GM12801 (cell line): Measurements from ENCODE around the gene PPP2R2B.

ENCODE experiments used
- TF ChIP-seq, protein P1 (sequence below): IDR thresholded peaks from one replicate; pipeline ENCODE4 v1.5.1; 2011; ENCODE audit warnings: control low read depth; ENCODE audit not compliant: insufficient read length; ENCODE audit errors: extremely low read depth

PPP2R2B gene

GRCh38 chr5:146698651-146699050, 179.9 kb downstream of the PPP2R2B start:
- TF ChIP-seq, protein P1, sequence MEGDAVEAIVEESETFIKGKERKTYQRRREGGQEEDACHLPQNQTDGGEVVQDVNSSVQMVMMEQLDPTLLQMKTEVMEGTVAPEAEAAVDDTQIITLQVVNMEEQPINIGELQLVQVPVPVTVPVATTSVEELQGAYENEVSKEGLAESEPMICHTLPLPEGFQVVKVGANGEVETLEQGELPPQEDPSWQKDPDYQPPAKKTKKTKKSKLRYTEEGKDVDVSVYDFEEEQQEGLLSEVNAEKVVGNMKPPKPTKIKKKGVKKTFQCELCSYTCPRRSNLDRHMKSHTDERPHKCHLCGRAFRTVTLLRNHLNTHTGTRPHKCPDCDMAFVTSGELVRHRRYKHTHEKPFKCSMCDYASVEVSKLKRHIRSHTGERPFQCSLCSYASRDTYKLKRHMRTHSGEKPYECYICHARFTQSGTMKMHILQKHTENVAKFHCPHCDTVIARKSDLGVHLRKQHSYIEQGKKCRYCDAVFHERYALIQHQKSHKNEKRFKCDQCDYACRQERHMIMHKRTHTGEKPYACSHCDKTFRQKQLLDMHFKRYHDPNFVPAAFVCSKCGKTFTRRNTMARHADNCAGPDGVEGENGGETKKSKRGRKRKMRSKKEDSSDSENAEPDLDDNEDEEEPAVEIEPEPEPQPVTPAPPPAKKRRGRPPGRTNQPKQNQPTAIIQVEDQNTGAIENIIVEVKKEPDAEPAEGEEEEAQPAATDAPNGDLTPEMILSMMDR: no peak

- TF ChIP-seq, protein P1: no peak
Measured at GRCh38 chr5:146697211-146697610, 181.3 kb downstream of the PPP2R2B start.

DNA sequence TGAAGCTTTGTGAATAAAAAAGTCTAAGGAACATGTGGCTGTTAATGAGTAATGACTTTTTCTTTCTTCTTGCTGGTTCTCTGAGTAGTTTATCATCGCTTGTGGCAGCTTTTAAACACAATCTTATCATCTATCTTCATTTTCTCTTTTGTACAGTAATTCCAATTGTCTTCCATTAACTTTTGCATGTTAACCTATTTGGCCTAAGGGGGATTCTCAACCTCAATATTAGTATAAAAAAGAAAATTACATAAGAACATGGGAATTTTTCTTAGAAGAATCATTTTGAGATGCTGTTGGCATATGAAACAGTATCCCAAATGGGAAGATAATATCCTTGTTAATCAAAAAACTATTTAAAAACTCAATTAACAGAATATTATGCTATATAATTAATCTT, 182.9 kb downstream of the PPP2R2B start:
- TF ChIP-seq, protein P1: no peak

DNA sequence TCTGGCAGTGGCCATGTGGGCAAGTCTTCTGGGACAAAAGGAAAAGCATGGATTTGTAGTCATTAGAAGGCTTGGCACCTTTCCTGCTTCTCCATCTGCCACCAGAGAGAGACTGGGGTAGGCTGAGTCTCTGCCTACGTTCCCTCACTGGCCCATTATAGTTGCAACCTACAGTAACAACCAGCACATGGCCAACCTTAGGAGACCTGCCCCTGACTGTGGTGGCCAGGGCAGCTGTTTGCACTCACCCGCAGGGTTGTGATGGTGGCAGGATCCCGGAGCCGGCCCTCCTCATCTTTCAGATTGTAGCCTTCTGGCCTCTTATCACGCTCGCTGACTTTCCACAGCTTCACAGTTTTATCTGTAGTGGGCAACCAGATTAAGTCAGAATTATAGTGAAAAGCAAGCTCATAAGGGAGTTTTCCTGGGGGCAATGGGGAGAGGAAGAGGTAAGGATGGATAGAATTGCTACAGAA, 187.6 kb downstream of the PPP2R2B start:
- TF ChIP-seq, protein P1: no peak

GRCh38 chr5:146687630-146688029, 190.9 kb downstream of the PPP2R2B start:
- TF ChIP-seq, protein P1: no peak

DNA sequence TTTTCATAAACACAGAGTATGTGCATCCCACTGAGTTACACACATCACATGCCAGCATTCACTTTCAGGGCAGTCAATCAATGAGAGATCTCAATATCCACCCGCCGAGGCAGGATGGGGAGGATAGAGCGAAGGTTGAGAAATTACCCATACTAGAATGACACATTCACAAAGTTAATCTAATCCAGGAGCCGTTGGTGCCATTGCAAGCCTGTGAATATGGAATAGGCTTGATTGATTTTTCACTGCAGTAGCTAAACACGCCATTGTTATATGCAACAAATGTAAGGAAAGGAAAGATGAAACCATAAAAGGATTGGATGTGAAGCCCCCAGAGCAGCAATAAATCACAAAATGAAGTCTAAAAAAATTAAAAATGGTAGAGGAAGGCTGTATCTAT, 194.7 kb downstream of the PPP2R2B start:
- TF ChIP-seq, protein P1: no peak

DNA sequence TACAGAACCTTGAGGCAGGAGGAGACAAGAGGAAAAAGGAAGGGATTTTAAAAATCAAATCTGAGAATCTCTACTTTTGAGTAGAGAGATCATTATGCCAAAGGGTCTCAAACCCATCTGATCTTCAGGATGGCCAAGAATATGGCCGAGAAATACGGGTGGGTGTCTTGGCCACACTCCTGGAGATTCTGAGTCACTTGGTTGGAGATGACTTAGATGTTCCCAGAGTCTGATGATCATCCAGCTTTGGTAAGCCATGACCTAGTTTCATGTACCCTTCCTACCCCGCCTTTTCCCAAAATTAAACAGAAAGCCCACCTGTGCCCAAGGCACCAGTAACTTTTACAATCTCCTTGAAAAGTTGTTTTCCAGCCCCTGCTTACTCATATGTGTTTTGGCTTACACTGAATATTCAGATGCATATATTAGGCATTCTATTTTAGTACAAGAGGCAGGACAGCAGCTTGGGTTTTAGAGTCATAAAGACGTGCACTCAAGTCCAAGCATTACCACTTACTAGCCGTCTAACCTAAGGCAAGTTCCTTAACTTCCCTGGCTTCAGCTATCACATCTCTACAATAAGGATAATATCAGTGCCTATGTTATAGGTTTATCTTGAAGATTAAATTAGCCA, 195.5 kb downstream of the PPP2R2B start:
- TF ChIP-seq, protein P1: no peak
